ENCODE measurements around the gene OPCML. TPM values are rescaled to one million over a fixed set of nuclear protein-coding genes. Genes with fewer than 3 reads are reported as not detected.

The OPCML gene
- total RNA-seq, 1 experiment from 2014 or later, result not detected

DNA sequence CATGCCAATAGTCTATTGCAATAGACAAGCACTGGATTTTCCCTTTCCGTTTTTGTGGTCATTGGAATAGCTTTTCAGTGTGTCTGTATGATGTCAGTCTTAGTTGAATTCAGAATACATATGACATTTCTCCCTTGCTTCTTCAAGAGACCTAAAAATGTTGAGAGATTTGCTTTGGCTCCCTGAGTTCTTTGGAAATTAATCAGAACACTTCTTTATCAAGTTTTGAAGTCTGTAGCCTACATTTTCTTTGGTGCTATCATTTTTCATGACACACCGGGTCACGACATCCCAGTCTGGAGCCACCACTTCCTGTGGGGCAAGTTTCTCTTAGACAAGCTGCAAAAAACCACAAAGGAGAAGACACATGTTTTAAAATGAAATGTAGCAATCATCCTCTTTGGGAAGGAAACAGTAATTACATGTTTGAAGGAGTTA lies 847.1 kb downstream of the OPCML start:
- no TSS peak for BruUV-seq (replicated peaks)
- Mint-ChIP-seq H3K4me3 (ENCODE audit: unreplicated experiment) (no peak overlapping the region), H3K27me3 (ENCODE audit: insufficient read depth, unreplicated experiment) (peaks cover 7% of the 10 kb centered on the region), H3K27ac (ENCODE audit: unreplicated experiment) (no peak overlapping the region), H3K4me1 (ENCODE audit: low read depth, unreplicated experiment) (no peaks in the 10 kb centered on the region), H3K9me3 (ENCODE audit: unreplicated experiment) (no peaks in the 10 kb centered on the region), H3K36me3 (ENCODE audit: insufficient read depth, unreplicated experiment) (no peaks in the 10 kb centered on the region)
- no peaks in the 10 kb centered on the region for H3K4me1 ChIP-seq
- DNase-seq, result no peak
- TF ChIP-seq, protein P1, sequence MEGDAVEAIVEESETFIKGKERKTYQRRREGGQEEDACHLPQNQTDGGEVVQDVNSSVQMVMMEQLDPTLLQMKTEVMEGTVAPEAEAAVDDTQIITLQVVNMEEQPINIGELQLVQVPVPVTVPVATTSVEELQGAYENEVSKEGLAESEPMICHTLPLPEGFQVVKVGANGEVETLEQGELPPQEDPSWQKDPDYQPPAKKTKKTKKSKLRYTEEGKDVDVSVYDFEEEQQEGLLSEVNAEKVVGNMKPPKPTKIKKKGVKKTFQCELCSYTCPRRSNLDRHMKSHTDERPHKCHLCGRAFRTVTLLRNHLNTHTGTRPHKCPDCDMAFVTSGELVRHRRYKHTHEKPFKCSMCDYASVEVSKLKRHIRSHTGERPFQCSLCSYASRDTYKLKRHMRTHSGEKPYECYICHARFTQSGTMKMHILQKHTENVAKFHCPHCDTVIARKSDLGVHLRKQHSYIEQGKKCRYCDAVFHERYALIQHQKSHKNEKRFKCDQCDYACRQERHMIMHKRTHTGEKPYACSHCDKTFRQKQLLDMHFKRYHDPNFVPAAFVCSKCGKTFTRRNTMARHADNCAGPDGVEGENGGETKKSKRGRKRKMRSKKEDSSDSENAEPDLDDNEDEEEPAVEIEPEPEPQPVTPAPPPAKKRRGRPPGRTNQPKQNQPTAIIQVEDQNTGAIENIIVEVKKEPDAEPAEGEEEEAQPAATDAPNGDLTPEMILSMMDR (IDR thresholded peaks at IDR 0.05; ENCODE audit: insufficient read depth in 1 of 2, low read depth in 1 of 2, low read length in 1 of 2, severe bottlenecking in 1 of 2, unreplicated experiment in 1 of 2), result no peak
- CTCF ChIA-PET, result no interaction called here
- no peaks in the 10 kb centered on the region for H3K9me3 ChIP-seq
- H3K4me3 ChIP-seq (ENCODE audit: low read depth, low read length), result no peak overlapping the region
- H3K27me3 ChIP-seq (replicated peaks; ENCODE audit: control insufficient read depth, insufficient read depth, low read length), result no peaks in the 10 kb centered on the region
- intact Hi-C loops (cut with micrococcal nuclease; ENCODE audit: unreplicated experiment), result no loop called here
- POLR2A ChIA-PET, result no interaction called here
- H3K36me3 ChIP-seq (ENCODE audit: control insufficient read depth, insufficient read depth, low read length), result no peaks in the 10 kb centered on the region

DNA sequence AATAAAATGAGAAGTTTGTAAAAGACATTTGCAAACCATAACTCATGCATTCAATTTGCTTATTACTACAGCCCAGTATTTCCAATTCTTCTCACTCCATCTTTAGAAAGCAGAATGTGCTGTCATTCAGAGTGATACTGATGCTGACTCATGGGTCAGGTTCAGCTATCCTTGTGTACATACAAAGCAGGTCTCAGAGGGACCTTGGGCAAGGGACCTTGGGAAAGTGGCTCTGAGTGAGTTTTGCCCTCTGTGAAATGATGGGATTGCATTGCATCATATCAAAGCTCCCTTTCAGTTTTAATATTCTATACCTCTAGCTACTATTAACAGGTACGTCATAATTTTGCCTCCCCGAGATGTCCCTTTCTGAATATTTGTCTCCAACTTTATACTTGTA lies 848.7 kb downstream of the OPCML start:
- Mint-ChIP-seq H3K9me3 (ENCODE audit: unreplicated experiment) (no peaks in the 10 kb centered on the region), H3K27me3 (ENCODE audit: insufficient read depth, unreplicated experiment) (peaks cover 8% of the 10 kb centered on the region), H3K36me3 (ENCODE audit: insufficient read depth, unreplicated experiment) (no peaks in the 10 kb centered on the region), H3K27ac (ENCODE audit: unreplicated experiment) (no peak overlapping the region), H3K4me1 (ENCODE audit: low read depth, unreplicated experiment) (no peaks in the 10 kb centered on the region), H3K4me3 (ENCODE audit: unreplicated experiment) (no peak overlapping the region)
- no peak for DNase-seq
- Histone ChIP-seq H3K4me3 (ENCODE audit: low read depth, low read length) (no peak overlapping the region), H3K4me1 (no peaks in the 10 kb centered on the region), H3K27me3 (replicated peaks; ENCODE audit: control insufficient read depth, insufficient read depth, low read length) (no peaks in the 10 kb centered on the region), H3K36me3 (ENCODE audit: control insufficient read depth, insufficient read depth, low read length) (no peaks in the 10 kb centered on the region), H3K9me3 (no peaks in the 10 kb centered on the region)
- TF ChIP-seq, protein P1 (IDR thresholded peaks at IDR 0.05; ENCODE audit: insufficient read depth in 1 of 2, low read depth in 1 of 2, low read length in 1 of 2, severe bottlenecking in 1 of 2, unreplicated experiment in 1 of 2), result no peak
- ChIA-PET POLR2A (no interaction called here), CTCF (no interaction called here)
- no TSS peak for BruUV-seq (replicated peaks)
- intact Hi-C loops (cut with micrococcal nuclease; ENCODE audit: unreplicated experiment), result no loop called here

- H3K4me1 Mint-ChIP-seq (ENCODE audit: low read depth, unreplicated experiment), result no peaks in the 10 kb centered on the region
- Histone ChIP-seq H3K27me3 (replicated peaks; ENCODE audit: control insufficient read depth, insufficient read depth, low read length) (no peaks in the 10 kb centered on the region), H3K4me3 (ENCODE audit: low read depth, low read length) (no peak overlapping the region), H3K9me3 (0 out of 2 replicates have a peak, but pooled peaks cover 2% of the 10 kb centered on the region), H3K36me3 (ENCODE audit: control insufficient read depth, insufficient read depth, low read length) (no peaks in the 10 kb centered on the region), H3K4me1 (no peaks in the 10 kb centered on the region)
- ChIA-PET CTCF (no interaction called here), POLR2A (no interaction called here)
- intact Hi-C loops (cut with micrococcal nuclease; ENCODE audit: unreplicated experiment), result no loop called here
- no peaks in the 10 kb centered on the region for H3K36me3 Mint-ChIP-seq (ENCODE audit: insufficient read depth, unreplicated experiment)
- no peak for DNase-seq
- BruUV-seq (replicated peaks), result no TSS peak
- H3K9me3 Mint-ChIP-seq (ENCODE audit: unreplicated experiment), result peaks cover 11% of the 10 kb centered on the region
- no peak overlapping the region for H3K4me3 Mint-ChIP-seq (ENCODE audit: unreplicated experiment)
- no peak overlapping the region for H3K27ac Mint-ChIP-seq (ENCODE audit: unreplicated experiment)
- H3K27me3 Mint-ChIP-seq (ENCODE audit: insufficient read depth, unreplicated experiment), result peaks cover 5% of the 10 kb centered on the region
- TF ChIP-seq, protein P1 (IDR thresholded peaks at IDR 0.05; ENCODE audit: insufficient read depth in 1 of 2, low read depth in 1 of 2, low read length in 1 of 2, severe bottlenecking in 1 of 2, unreplicated experiment in 1 of 2), result no peak
Observed at GRCh38 chr11:132681971-132682370, 850.3 kb downstream of the OPCML start.
